ENCODE measurements around the gene PARD3B. TPM values are rescaled to one million over a fixed set of nuclear protein-coding genes. Genes with fewer than 3 reads are reported as not detected.

PARD3B gene
- total and polyA plus RNA-seq, 2 experiments from 2014 or later = 3.5 to 4.4 TPM

- H4K20me1 ChIP-seq (replicated peaks; ENCODE audit: insufficient read depth) = no peaks in the 10 kb centered on the region
- Mint-ChIP-seq H3K36me3 (ENCODE audit: low read depth) (peaks cover 5% of the 10 kb centered on the region; the same call in 1 of the 3 replicates), H3K27ac (no peak overlapping the region), H3K27me3 (ENCODE audit: insufficient read depth, low read depth, poor library complexity) (no peaks in the 10 kb centered on the region), H3K4me3 (no peak overlapping the region), H3K4me1 (peaks cover 21% of the 10 kb centered on the region), H3K9me3 (no peaks in the 10 kb centered on the region; the same call in 2 of the 3 replicates)
- no peak for ATAC-seq
- H3K4me3 ChIP-seq = no peak overlapping the region
- H3K27me3 ChIP-seq (ENCODE audit: insufficient read depth) = no peaks in the 10 kb centered on the region
- TF ChIP-seq REST (IDR thresholded peaks at IDR 0.05; ENCODE audit: unreplicated experiment) (no peak), ZNF114 (CRISPR knock-in tag; IDR thresholded peaks at IDR 0.05) (no peak), POLR2AphosphoS5 (IDR thresholded peaks at IDR 0.05; ENCODE audit: low read depth) (no peak), CREB1 (CRISPR knock-in tag; IDR thresholded peaks at IDR 0.05; ENCODE audit: low read depth) (no peak), JUNB (IDR thresholded peaks at IDR 0.05; ENCODE audit: unreplicated experiment) (no peak), EZH2 (IDR thresholded peaks at IDR 0.05; ENCODE audit: low read depth, unreplicated experiment) (no peak), CTCF (conservative IDR thresholded peaks at IDR 0.05; ENCODE audit: low read depth in 2 of 2) (no peak), ZNF462 (CRISPR knock-in tag; IDR thresholded peaks at IDR 0.05) (no peak), EZH2phosphoT487 (IDR thresholded peaks at IDR 0.05; ENCODE audit: unreplicated experiment) (no peak), STAT1 (IDR thresholded peaks at IDR 0.05; ENCODE audit: unreplicated experiment) (no peak), NANOG (IDR thresholded peaks at IDR 0.05; ENCODE audit: borderline replicate concordance) (no peak), ZNF331 (CRISPR knock-in tag; IDR thresholded peaks at IDR 0.05; ENCODE audit: low read depth) (no peak), ETS1 (IDR thresholded peaks at IDR 0.05) (no peak)
- H3K4me2 ChIP-seq = no peak overlapping the region
- no peaks in the 10 kb centered on the region for H3K79me2 ChIP-seq (replicated peaks; ENCODE audit: insufficient read depth)
- H3K36me3 ChIP-seq (ENCODE audit: insufficient read depth) = no peaks in the 10 kb centered on the region
- H3F3A ChIP-seq (replicated peaks; ENCODE audit: low read depth) = no peaks in the 10 kb centered on the region
- H3K4me1 ChIP-seq (ENCODE audit: insufficient read depth) = no peaks in the 10 kb centered on the region
- 0 out of 2 replicates have a peak, but pooled peaks cover 2% of the 10 kb centered on the region for H3K9me2 ChIP-seq (ENCODE audit: insufficient read depth)
- no peak overlapping the region for H3K27ac ChIP-seq (ENCODE audit: low read depth)
- no peak for DNase-seq (ENCODE audit: low spot score)
- H2AFZ ChIP-seq = no peak overlapping the region
Measured at GRCh38 chr2:205500065-205500464, 954.8 kb downstream of the PARD3B start.
